Endodermal cell (in vitro differentiated cells): ENCODE results near the gene SLC7A10. TPM values are rescaled to one million over a fixed set of nuclear protein-coding genes. Genes with fewer than 3 reads are reported as not detected.

Experiments used
- DNase-seq: peaks from one replicate; pipeline ENCODE4 v3.0.0-alpha.2; 2017
- H3K27ac ChIP-seq: 2 replicates; pipeline ENCODE4 v1.5.1; 2013; ENCODE audit warnings: mild to moderate bottlenecking, low read depth, low read length, moderate library complexity
- H3K27me3 ChIP-seq: 2 replicates; pipeline ENCODE4 v1.6.1; 2013; ENCODE audit warnings: mild to moderate bottlenecking, low read length, moderate library complexity; ENCODE audit not compliant: insufficient read depth, control insufficient read depth, poor library complexity, severe bottlenecking
- H3K36me3 ChIP-seq: 2 replicates; pipeline ENCODE4 v1.7.0; 2013; ENCODE audit warnings: mild to moderate bottlenecking, low read length, moderate library complexity; ENCODE audit not compliant: control insufficient read depth, insufficient read depth
- H3K4me1 ChIP-seq: one replicate; pipeline ENCODE4 v1.7.0; 2013; ENCODE audit warnings: low read length; ENCODE audit not compliant: control insufficient read depth, insufficient read depth
- H3K4me3 ChIP-seq: 2 replicates; pipeline ENCODE4 v1.5.1; 2013; ENCODE audit warnings: mild to moderate bottlenecking, low read length, moderate library complexity
- H3K9ac ChIP-seq: 2 replicates; pipeline ENCODE4 v1.6.1; 2013; ENCODE audit warnings: mild to moderate bottlenecking, low read length, moderate library complexity; ENCODE audit not compliant: poor library complexity, severe bottlenecking; ENCODE audit errors: extremely low read depth
- H3K9me3 ChIP-seq: 2 replicates; pipeline ENCODE4 v1.6.1; 2013; ENCODE audit warnings: mild to moderate bottlenecking, low read length, moderate library complexity; ENCODE audit not compliant: control insufficient read depth
- H3K27ac Mint-ChIP-seq: 2 replicates; pipeline ENCODE4 v1.8.0; 2020; ENCODE audit warnings: mixed read lengths
- H3K27me3 Mint-ChIP-seq: 2 replicates; pipeline ENCODE4 v1.8.0; 2021; ENCODE audit warnings: mild to moderate bottlenecking, mixed read lengths; ENCODE audit not compliant: insufficient read depth
- H3K36me3 Mint-ChIP-seq: 2 replicates; pipeline ENCODE4 v1.8.0; 2020; ENCODE audit warnings: low read depth, mixed read lengths
- H3K4me1 Mint-ChIP-seq: 2 replicates; pipeline ENCODE4 v1.8.0; 2020; ENCODE audit warnings: mixed read lengths
- H3K4me3 Mint-ChIP-seq: 2 replicates; pipeline ENCODE4 v1.8.0; 2020; ENCODE audit warnings: mild to moderate bottlenecking, moderate library complexity, mixed read lengths
- H3K9me3 Mint-ChIP-seq: 2 replicates; pipeline ENCODE4 v1.8.0; 2020; ENCODE audit warnings: mild to moderate bottlenecking, mixed read lengths
- CTCF ChIP-seq: fragments of 200-600 bp; sonication (generic); conservative IDR thresholded peaks from 2 replicates; pipeline ENCODE4 v1.5.0; 2021; ENCODE audit warnings: antibody characterized with exemption, mild to moderate bottlenecking
- WGBS, 2 experiments: methylation state at CpG; one replicate each; pipeline versions ENCODE4 v1.1.5 to v1.1.7; 2013; ENCODE audit warnings: missing lambda C conversion rate in 2 of 2, mixed read lengths in 1 of 2; ENCODE audit not compliant: insufficient coverage in 1 of 2, insufficient read length in 1 of 2; 5-methylcytosine and 5-hydroxymethylcytosine counted together
- total RNA-seq, 2 donors: library from RNA; stranded (reverse); fragmentation: NEBNext Ultra II Directional in 1 of 2; extraction: Animal tissue kit (Norgen Biotek cat#: 25700) in 1 of 2; gene quantifications; 2 replicates in 1 of 2; 3 replicates in 1 of 2; pipeline ENCODE4 v1.2.1, GENCODE V29; 2021

The SLC7A10 gene
- total RNA-seq, 2 donors from 2014 or later = 0.35 TPM; not detected in 1

GRCh38 chr19:33231511-33231910 is 5.9 kb upstream of the SLC7A10 start:
- 90 to 91% methylated on average over 4 of the region's 5 CpGs for WGBS, 2 experiments

GRCh38 chr19:33229962-33230361 is 4.3 kb upstream of the SLC7A10 start:
- peaks cover 24% of the 10 kb centered on the region for H3K9me3 ChIP-seq
- no peak for TF ChIP-seq CTCF
- Mint-ChIP-seq H3K4me3 (no peak overlapping the region), H3K36me3 (no peaks in the 10 kb centered on the region), H3K27me3 (peaks cover 55% of the 10 kb centered on the region), H3K9me3 (peaks cover 19% of the 10 kb centered on the region), H3K4me1 (peaks cover 3% of the 10 kb centered on the region), H3K27ac (no peak overlapping the region)
- 95 to 96% methylated on average over 3 to 5 of the region's 5 CpGs for WGBS, 2 experiments
- H3K27ac ChIP-seq = no peak overlapping the region
- no peak overlapping the region for H3K4me3 ChIP-seq
- no peaks in the 10 kb centered on the region for H3K36me3 ChIP-seq
- no peaks in the 10 kb centered on the region for H3K4me1 ChIP-seq
- no peak overlapping the region for H3K9ac ChIP-seq
- no peak for DNase-seq
- peaks cover 34% of the 10 kb centered on the region for H3K27me3 ChIP-seq

More at GRCh38 chr19:33231511-33231910, 5.9 kb upstream of the SLC7A10 start:
- no peaks in the 10 kb centered on the region for H3K36me3 ChIP-seq
- no peak overlapping the region for H3K27ac ChIP-seq
- no peaks in the 10 kb centered on the region for H3K4me1 Mint-ChIP-seq
- H3K4me3 Mint-ChIP-seq = no peak overlapping the region
- H3K27ac Mint-ChIP-seq = no peak overlapping the region
- no peak overlapping the region for H3K4me3 ChIP-seq
- peaks cover 42% of the 10 kb centered on the region for H3K27me3 Mint-ChIP-seq
- DNase-seq = no peak
- no peaks in the 10 kb centered on the region for H3K36me3 Mint-ChIP-seq
- H3K9me3 Mint-ChIP-seq = peaks cover 17% of the 10 kb centered on the region
- TF ChIP-seq CTCF = no peak
- H3K9ac ChIP-seq = no peak overlapping the region
- no peaks in the 10 kb centered on the region for H3K4me1 ChIP-seq
- H3K27me3 ChIP-seq = peaks cover 19% of the 10 kb centered on the region
- peaks cover 24% of the 10 kb centered on the region for H3K9me3 ChIP-seq

- WGBS, 2 experiments = no CpG with 5 or more reads among the region's 1 CpG
- Histone ChIP-seq H3K36me3 (no peaks in the 10 kb centered on the region), H3K4me1 (no peaks in the 10 kb centered on the region), H3K9ac (no peak overlapping the region), H3K27ac (no peak overlapping the region), H3K4me3 (no peak overlapping the region), H3K9me3 (peaks cover 24% of the 10 kb centered on the region), H3K27me3 (peaks cover 50% of the 10 kb centered on the region)
- Mint-ChIP-seq H3K36me3 (no peaks in the 10 kb centered on the region), H3K9me3 (peaks cover 19% of the 10 kb centered on the region), H3K4me1 (peaks cover 3% of the 10 kb centered on the region), H3K27ac (no peak overlapping the region), H3K4me3 (no peak overlapping the region), H3K27me3 (peaks cover 72% of the 10 kb centered on the region)
- no peak for DNase-seq
- no peak for TF ChIP-seq CTCF
These were observed 2.4 kb upstream of the SLC7A10 start for GRCh38 chr19:33227870-33228599.
